Mucosa of stomach (tissue), 1 donor: Measurements from ENCODE around the gene KLRC2.

Experiments used
- H3K27me3 ChIP-seq: one replicate; pipeline ENCODE4 v1.7.0; 2013; ENCODE audit warnings: mild to moderate bottlenecking, low read length; ENCODE audit not compliant: control insufficient read depth, insufficient read depth
- H3K36me3 ChIP-seq: one replicate; pipeline ENCODE4 v1.7.0; 2013; ENCODE audit warnings: low read length; ENCODE audit not compliant: control insufficient read depth, insufficient read depth
- H3K4me1 ChIP-seq: one replicate; pipeline ENCODE4 v1.7.0; 2013; ENCODE audit warnings: mild to moderate bottlenecking, low read length; ENCODE audit not compliant: control insufficient read depth, insufficient read depth
- H3K4me3 ChIP-seq: one replicate; pipeline ENCODE4 v1.7.0; 2013; ENCODE audit warnings: low read length
- H3K9ac ChIP-seq: one replicate; pipeline ENCODE4 v1.7.0; 2013; ENCODE audit warnings: mild to moderate bottlenecking, low read length, moderate library complexity
- H3K9me3 ChIP-seq: one replicate; pipeline ENCODE4 v1.7.0; 2013; ENCODE audit warnings: mild to moderate bottlenecking, low read length, moderate library complexity; ENCODE audit not compliant: control insufficient read depth
- donor health status: Pancreatic carcinoma.

Gene KLRC2

DNA sequence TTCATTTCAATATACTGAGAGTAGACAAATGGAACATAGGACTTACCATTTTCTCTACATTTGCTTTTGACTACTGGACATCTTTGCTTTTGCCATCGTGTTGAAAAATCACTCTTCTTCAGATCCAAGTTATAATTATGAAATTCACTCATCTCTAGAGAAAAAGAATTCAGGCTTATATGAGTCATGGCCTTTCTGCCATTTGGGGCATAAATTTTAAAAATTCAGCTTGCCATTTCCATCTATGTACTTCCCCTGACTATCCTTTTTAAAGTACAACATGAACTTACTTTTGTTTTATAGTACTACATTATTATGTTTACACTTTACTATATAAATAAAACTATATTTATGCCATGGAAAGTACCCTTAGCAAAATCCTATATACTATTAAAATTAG, 49.0 kb downstream of the KLRC2 start:
- Histone ChIP-seq H3K36me3 (no peaks in the 10 kb centered on the region), H3K9ac (no peak overlapping the region), H3K27me3 (no peaks in the 10 kb centered on the region), H3K4me1 (no peaks in the 10 kb centered on the region), H3K9me3 (no peaks in the 10 kb centered on the region), H3K4me3 (no peak overlapping the region)

DNA sequence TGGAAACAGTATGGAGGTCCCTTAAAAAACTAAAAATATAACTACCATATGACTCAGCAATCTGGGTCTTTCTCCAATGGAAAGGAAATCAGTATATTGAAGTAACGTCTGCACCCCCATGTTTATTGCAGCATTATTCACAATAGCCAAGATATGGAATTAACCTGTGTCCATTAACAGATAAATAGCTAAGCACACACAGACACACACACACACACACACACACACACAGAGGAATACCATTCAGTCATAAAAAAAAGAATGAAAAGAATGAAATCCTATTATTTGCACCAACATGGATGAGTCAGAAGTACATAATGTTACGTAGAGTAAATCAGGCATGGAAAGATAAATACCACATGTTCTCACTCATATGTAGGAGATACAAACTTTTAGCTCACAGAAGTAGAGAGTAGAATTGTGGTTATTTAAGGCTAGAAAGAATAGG, 50.6 kb downstream of the KLRC2 start:
- H3K9ac ChIP-seq: no peak overlapping the region
- H3K36me3 ChIP-seq: no peaks in the 10 kb centered on the region

DNA sequence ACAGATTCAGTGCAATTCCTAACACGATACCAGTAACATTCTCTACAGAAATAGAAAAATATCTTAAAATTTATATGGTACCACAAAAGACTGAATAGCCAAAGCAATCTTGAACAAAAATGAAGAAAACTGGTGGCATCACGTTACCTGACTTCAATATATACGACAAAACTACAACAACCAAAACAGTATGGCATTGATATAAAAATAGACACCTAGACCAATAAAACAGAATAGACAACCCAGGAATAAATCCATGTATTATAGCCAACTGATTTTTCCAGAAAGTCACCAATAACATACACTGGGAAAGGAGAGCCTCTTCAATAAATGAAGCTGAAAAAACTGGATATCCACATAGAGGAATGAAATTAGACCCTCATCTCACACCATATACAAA, 51.6 kb downstream of the KLRC2 start:
- no peaks in the 10 kb centered on the region for H3K36me3 ChIP-seq
- no peak overlapping the region for H3K4me3 ChIP-seq
- H3K27me3 ChIP-seq: no peaks in the 10 kb centered on the region
- no peaks in the 10 kb centered on the region for H3K4me1 ChIP-seq
- no peak overlapping the region for H3K9ac ChIP-seq
- no peaks in the 10 kb centered on the region for H3K9me3 ChIP-seq

More for the DNA sequence above, 50.6 kb downstream of the KLRC2 start:
- Histone ChIP-seq H3K4me3 (no peak overlapping the region), H3K4me1 (no peaks in the 10 kb centered on the region), H3K9me3 (no peaks in the 10 kb centered on the region), H3K27me3 (no peaks in the 10 kb centered on the region)

DNA sequence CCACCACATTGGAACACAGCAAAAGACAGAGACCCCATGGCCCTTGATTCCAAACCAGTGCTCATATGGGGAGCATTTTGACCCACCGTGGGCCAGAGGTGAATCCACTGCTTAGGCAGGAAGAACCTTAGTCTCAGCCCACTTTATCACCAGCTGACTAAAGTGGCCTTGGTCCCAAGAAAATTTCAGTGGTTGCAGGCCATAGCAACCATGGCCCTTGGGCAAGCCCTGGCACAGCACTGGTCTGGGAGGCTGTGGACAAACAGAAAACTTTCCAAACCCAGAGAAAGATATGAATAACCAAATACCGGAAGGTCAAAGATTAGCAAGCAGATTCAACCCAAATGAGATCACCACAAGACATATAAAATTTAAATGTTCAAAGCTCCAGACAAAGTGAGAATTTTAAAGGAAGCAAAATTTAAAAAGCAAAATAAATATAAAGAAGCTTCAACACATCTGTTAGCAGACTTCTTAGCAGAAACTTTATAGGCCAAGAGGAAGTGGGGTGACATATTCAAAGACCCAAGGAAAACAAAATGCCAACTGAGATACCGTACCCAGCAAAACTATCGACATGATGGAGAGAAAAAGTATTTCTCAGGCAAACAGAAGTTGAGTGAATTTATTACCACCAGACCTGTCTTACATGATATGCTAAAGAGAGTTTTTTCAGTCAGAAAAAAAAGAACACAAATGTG, 53.7 kb downstream of the KLRC2 start:
- Histone ChIP-seq H3K9ac (no peak overlapping the region), H3K9me3 (no peaks in the 10 kb centered on the region)

More for the DNA sequence above, 53.7 kb downstream of the KLRC2 start:
- Histone ChIP-seq H3K36me3 (no peaks in the 10 kb centered on the region), H3K27me3 (no peaks in the 10 kb centered on the region), H3K4me3 (no peak overlapping the region), H3K4me1 (no peaks in the 10 kb centered on the region)
